Activated CD4-positive, alpha-beta T cell treated with anti-CD3 and anti-CD28 coated beads, Interleukin-2, amount 50 U/mL, for 24 hours (primary cell): ENCODE results near the gene RIPOR3.

Experiments
- DNase-seq, 2 donors: peaks; one replicate each; pipeline ENCODE4 v3.0.0-alpha.2; 2020; ENCODE audit warnings: low read depth in 1 of 2, low spot score in 1 of 2

The RIPOR3 gene

GRCh38 chr20:50592282-50593004 is 98.9 kb downstream of the RIPOR3 start:
- no peak for DNase-seq

GRCh38 chr20:50591233-50591852 is 100.0 kb downstream of the RIPOR3 start:
- DNase-seq, result no peak

- DNase-seq, result no peak
Measured at GRCh38 chr20:50590348-50590664, 101.0 kb downstream of the RIPOR3 start.

GRCh38 chr20:50589548-50590347 is 101.6 kb downstream of the RIPOR3 start:
- no peak for DNase-seq

- DNase-seq, result peak; percentile 58 to 62
Measured at GRCh38 chr20:50588034-50588736, 103.2 kb downstream of the RIPOR3 start.

GRCh38 chr20:50587291-50587961 is 103.9 kb downstream of the RIPOR3 start:
- no peak for DNase-seq

- no peak for DNase-seq
Measured at GRCh38 chr20:50586531-50587232, 104.7 kb downstream of the RIPOR3 start.

- no peak for DNase-seq
Measured at GRCh38 chr20:50585678-50586077, 105.7 kb downstream of the RIPOR3 start.

GRCh38 chr20:50585214-50585613 is 106.1 kb downstream of the RIPOR3 start:
- DNase-seq, result no peak

- no peak for DNase-seq
Measured at GRCh38 chr20:50584687-50585086, 106.7 kb downstream of the RIPOR3 start.

- DNase-seq, result no peak
Measured at GRCh38 chr20:50583442-50584150, 107.7 kb downstream of the RIPOR3 start.

GRCh38 chr20:50582591-50583234 is 108.6 kb downstream of the RIPOR3 start:
- no peak for DNase-seq

GRCh38 chr20:50582092-50582491 is 109.2 kb downstream of the RIPOR3 start:
- DNase-seq, result no peak

- no peak for DNase-seq
Measured at GRCh38 chr20:50580842-50581544, 110.3 kb downstream of the RIPOR3 start.

GRCh38 chr20:50580016-50580747 is 111.2 kb downstream of the RIPOR3 start:
- DNase-seq, result peak in 1 of 2 donors; percentile 36

- DNase-seq, result no peak
Measured at GRCh38 chr20:50579511-50579910, 111.8 kb downstream of the RIPOR3 start.

GRCh38 chr20:50578778-50579165 is 112.6 kb downstream of the RIPOR3 start:
- DNase-seq, result no peak
